Ovary (tissue), 1 donor: ENCODE data around the gene FAM222A.

ENCODE experiments used
- EP300 ChIP-seq: sonication (generic); formaldehyde crosslinking; IDR thresholded peaks from one replicate; pipeline ENCODE4 v1.6.1; 2017; ENCODE audit warnings: antibody characterized with exemption
- POLR2A ChIP-seq: fragments of 450-650 bp; IDR thresholded peaks from one replicate; pipeline ENCODE4 v1.6.1; 2017; ENCODE audit warnings: antibody characterized with exemption, mild to moderate bottlenecking, moderate library complexity

GRCh38 chr12:109758426-109759420, 45.1 kb downstream of the FAM222A start:
- TF ChIP-seq POLR2A: no peak
- no peak for TF ChIP-seq EP300
